Neural cell (in vitro differentiated cells): ENCODE measurements around the gene RNASE13.

Experiments used
- EP300 ChIP-seq: fragments of 450-650 bp; conservative IDR thresholded peaks from 2 replicates; pipeline ENCODE4 v1.6.1; 2014; ENCODE audit warnings: antibody characterized with exemption, mild to moderate bottlenecking, moderate library complexity; ENCODE audit not compliant: poor library complexity, severe bottlenecking
- MXI1 ChIP-seq: fragments of 450-650 bp; conservative IDR thresholded peaks from 2 replicates; pipeline ENCODE4 v1.6.1; 2014; ENCODE audit warnings: antibody characterized with exemption, mild to moderate bottlenecking; ENCODE audit not compliant: poor library complexity, severe bottlenecking
- POLR2AphosphoS5 ChIP-seq: IDR thresholded peaks from 2 replicates; pipeline ENCODE4 v1.6.1; 2012
- REST ChIP-seq: IDR thresholded peaks from 2 replicates; pipeline ENCODE4 v1.6.1; 2012; ENCODE audit warnings: borderline replicate concordance
- TAF1 ChIP-seq: IDR thresholded peaks from 2 replicates; pipeline ENCODE4 v1.6.1; 2012; ENCODE audit warnings: low read depth
- TF ChIP-seq, protein P1 (sequence below): fragments of 450-650 bp; IDR thresholded peaks from 2 replicates; pipeline ENCODE4 v1.5.1; 2014; ENCODE audit warnings: antibody characterized with exemption, mild to moderate bottlenecking, moderate library complexity; ENCODE audit not compliant: poor library complexity, severe bottlenecking

DNA sequence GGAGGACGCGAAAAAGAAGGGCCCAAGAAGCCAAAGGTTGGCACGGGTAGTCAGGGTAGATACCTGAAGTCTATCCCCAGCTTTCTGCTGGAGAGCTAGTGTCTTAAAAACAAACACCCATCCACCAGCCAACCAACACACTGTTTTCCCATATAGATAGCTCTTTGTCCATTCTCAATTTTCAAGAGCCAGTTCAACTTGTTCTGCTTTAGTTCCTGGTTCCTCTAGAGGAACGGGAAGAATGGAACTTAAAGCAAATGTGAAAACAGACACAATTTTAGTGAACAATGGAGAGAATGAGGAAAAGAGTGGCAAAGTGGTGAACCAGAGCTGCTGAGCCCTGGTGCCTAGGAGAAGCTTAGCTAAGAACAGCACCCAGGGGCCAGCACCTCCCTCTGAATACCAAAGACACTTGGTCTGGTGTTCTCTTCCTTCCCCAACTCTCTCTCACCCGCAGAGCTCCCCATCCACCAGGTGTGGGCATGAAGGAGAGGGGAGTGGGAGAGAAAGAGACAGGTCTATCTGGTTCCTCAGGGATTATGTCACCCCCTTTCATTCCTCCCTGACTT is 13.5 kb downstream of the RNASE13 start:
- TF ChIP-seq, protein P1, sequence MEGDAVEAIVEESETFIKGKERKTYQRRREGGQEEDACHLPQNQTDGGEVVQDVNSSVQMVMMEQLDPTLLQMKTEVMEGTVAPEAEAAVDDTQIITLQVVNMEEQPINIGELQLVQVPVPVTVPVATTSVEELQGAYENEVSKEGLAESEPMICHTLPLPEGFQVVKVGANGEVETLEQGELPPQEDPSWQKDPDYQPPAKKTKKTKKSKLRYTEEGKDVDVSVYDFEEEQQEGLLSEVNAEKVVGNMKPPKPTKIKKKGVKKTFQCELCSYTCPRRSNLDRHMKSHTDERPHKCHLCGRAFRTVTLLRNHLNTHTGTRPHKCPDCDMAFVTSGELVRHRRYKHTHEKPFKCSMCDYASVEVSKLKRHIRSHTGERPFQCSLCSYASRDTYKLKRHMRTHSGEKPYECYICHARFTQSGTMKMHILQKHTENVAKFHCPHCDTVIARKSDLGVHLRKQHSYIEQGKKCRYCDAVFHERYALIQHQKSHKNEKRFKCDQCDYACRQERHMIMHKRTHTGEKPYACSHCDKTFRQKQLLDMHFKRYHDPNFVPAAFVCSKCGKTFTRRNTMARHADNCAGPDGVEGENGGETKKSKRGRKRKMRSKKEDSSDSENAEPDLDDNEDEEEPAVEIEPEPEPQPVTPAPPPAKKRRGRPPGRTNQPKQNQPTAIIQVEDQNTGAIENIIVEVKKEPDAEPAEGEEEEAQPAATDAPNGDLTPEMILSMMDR = no peak
- no peak for TF ChIP-seq POLR2AphosphoS5
- TF ChIP-seq REST = no peak
- no peak for TF ChIP-seq MXI1
- TF ChIP-seq EP300 = no peak
- TF ChIP-seq TAF1 = no peak
